ENCODE measurements around the gene GDPD5. TPM values are rescaled to one million over a fixed set of nuclear protein-coding genes. Genes with fewer than 3 reads are reported as not detected.

GDPD5 gene
- total RNA-seq, 1 donor from 2014 or later, result 15.8 TPM

- Histone ChIP-seq H3K4me1 (no peaks in the 10 kb centered on the region), H3K36me3 (no peaks in the 10 kb centered on the region), H3K9me3 (no peaks in the 10 kb centered on the region), H3K4me3 (no peak overlapping the region), H3K27me3 (ENCODE audit: low read depth) (no peaks in the 10 kb centered on the region), H3K27ac (no peak overlapping the region)
- DNase-seq (no peak), ATAC-seq (no peak)
- TF ChIP-seq CTCF (IDR thresholded peaks at IDR 0.05), result no peak
- intact Hi-C loops (cut with DNase I), result no loop called here
Observed at GRCh38 chr11:75516886-75517285, 8.9 kb downstream of the GDPD5 start.

DNA sequence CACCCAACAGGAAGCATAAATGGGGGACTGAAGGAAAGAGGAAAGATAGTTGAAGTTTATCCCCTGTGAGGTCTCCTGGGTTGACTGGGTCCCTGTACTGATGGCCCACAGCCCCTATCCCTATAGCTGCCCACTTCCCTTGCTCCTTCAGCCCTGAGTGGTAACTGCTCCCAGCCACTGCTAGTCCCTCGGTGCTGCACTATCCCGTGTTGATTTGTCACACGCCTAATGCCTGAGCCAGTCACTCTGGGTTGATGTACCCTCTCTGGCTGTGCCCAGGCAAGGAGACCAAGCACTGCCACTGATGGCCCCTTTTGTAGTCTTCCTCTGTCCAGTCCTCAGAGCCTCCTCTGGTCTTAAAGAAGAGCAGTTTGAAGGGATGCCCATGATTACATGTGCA is 9.6 kb downstream of the GDPD5 start:
- no peak for TF ChIP-seq CTCF (IDR thresholded peaks at IDR 0.05)
- Histone ChIP-seq H3K36me3 (no peaks in the 10 kb centered on the region), H3K9me3 (no peaks in the 10 kb centered on the region), H3K27ac (no peak overlapping the region), H3K4me3 (no peak overlapping the region), H3K4me1 (no peaks in the 10 kb centered on the region), H3K27me3 (ENCODE audit: low read depth) (no peaks in the 10 kb centered on the region)
- no peak for DNase-seq
- ATAC-seq, result no peak
- intact Hi-C loops (cut with DNase I), result no loop called here

DNA sequence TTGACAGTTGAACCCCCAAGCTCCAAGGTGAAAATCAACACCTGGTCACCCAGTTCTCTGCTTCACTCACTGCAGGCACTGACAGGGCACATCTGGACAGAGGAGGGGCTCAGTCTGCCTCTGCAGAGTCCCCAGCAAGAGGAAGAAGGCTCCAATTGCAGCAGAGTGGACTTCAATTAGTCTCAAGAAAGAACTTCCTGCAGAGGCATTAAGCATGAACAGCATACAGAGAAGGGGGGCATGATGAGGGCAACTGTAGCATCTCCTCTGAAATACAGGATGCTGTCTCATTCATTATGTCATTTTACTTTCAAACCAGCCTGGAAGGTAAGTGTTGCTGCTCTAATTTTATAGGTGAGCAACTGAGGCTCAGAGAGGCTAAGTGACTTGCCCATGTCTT is 11.1 kb downstream of the GDPD5 start:
- intact Hi-C loops (cut with DNase I), result no loop called here
- Histone ChIP-seq H3K4me1 (no peaks in the 10 kb centered on the region), H3K9me3 (no peaks in the 10 kb centered on the region), H3K27me3 (ENCODE audit: low read depth) (no peaks in the 10 kb centered on the region), H3K36me3 (no peaks in the 10 kb centered on the region), H3K4me3 (no peak overlapping the region), H3K27ac (no peak overlapping the region)
- TF ChIP-seq CTCF (IDR thresholded peaks at IDR 0.05), result no peak
- no peak for DNase-seq
- ATAC-seq, result no peak

GRCh38 chr11:75513250-75513649 is 12.5 kb downstream of the GDPD5 start:
- Histone ChIP-seq H3K27ac (no peak overlapping the region), H3K27me3 (ENCODE audit: low read depth) (no peaks in the 10 kb centered on the region), H3K36me3 (no peaks in the 10 kb centered on the region), H3K4me3 (no peak overlapping the region), H3K4me1 (peaks cover 5% of the 10 kb centered on the region), H3K9me3 (no peaks in the 10 kb centered on the region)
- DNase-seq, result no peak
- ATAC-seq, result peak in 1 of 2 donors; percentile 4
- intact Hi-C loops (cut with DNase I), result no loop called here
- no peak for TF ChIP-seq CTCF (IDR thresholded peaks at IDR 0.05)

DNA sequence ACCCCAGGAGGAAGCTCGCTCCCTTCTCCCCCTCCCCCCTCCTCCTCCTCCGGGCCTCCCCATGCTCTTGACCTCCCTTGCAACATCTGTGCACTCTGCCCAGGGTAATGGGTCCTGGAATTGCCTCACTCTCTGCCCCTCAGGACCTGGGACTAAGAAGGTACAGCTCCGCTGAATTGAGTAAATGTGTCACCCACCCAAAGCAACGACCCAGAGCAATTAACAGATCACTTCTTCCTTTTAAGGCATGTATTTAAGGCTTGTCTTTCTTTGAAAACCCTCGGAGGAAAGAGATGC is 15.1 kb downstream of the GDPD5 start:
- intact Hi-C loops (cut with DNase I), result no loop called here
- Histone ChIP-seq H3K4me3 (no peak overlapping the region), H3K36me3 (no peaks in the 10 kb centered on the region), H3K4me1 (peaks cover 6% of the 10 kb centered on the region), H3K27me3 (ENCODE audit: low read depth) (no peaks in the 10 kb centered on the region), H3K9me3 (no peaks in the 10 kb centered on the region), H3K27ac (no peak overlapping the region)
- ATAC-seq (no peak), DNase-seq (no peak)
- TF ChIP-seq CTCF (IDR thresholded peaks at IDR 0.05), result no peak

Measured in lower lobe of right lung (tissue), 2 donors.